IMR-90 (cell line): ENCODE data around the gene CD44. TPM values are rescaled to one million over a fixed set of nuclear protein-coding genes. Genes with fewer than 3 reads are reported as not detected.
A peak's percentile ranks its signal among the peaks of the same experiment; 100 is the strongest.

ENCODE experiments used
- ATAC-seq: fragments of 200-7000 bp; cut with Tn5 transposase; 2 replicates; pipeline ENCODE4 v1.9.1; 2020; ENCODE audit warnings: low read depth, mild to moderate bottlenecking, moderate library complexity
- BruUV-seq: library from RNA; stranded (reverse); fragments of 400-500 nt; replicated peaks from 2 replicates; lab custom pipeline; 2021; lab: Mats Ljungman, UMichigan
- CTCF ChIA-PET: fragments of 300-600 bp; formaldehyde crosslinking; extraction: SDS; loops from one replicate; lab custom pipeline; 2021; ENCODE audit warnings: antibody characterized with exemption; lab: Yijun Ruan, JAX
- POLR2A ChIA-PET: fragments of 300-600 bp; sonication (Branson Sonifier 250); formaldehyde crosslinking; loops from one replicate; lab custom pipeline; 2022; ENCODE audit warnings: antibody characterized with exemption; ENCODE audit not compliant: unreplicated experiment; lab: Charles Lee
- DNase-seq: peaks from one replicate; pipeline ENCODE4 v3.0.0; 2013
- H2AFZ ChIP-seq: replicated peaks from 2 replicates; pipeline ENCODE3; 2013; ENCODE audit warnings: low read length, mild to moderate bottlenecking; ENCODE audit not compliant: poor library complexity
- H2AK5ac ChIP-seq: 2 replicates; pipeline ENCODE4 v1.6.1; 2013; ENCODE audit warnings: low read depth, low read length, inconsistent platforms
- H2AK9ac ChIP-seq: replicated peaks from 2 replicates; pipeline ENCODE3; 2013; ENCODE audit warnings: mild to moderate bottlenecking, low read depth, low read length, moderate library complexity; ENCODE audit not compliant: poor library complexity
- H2BK120ac ChIP-seq: 2 replicates; pipeline ENCODE4 v1.6.1; 2013; ENCODE audit warnings: low read depth, low read length, inconsistent platforms
- H2BK15ac ChIP-seq: 3 replicates; pipeline ENCODE4 v1.6.1; 2013; ENCODE audit warnings: low read depth, low read length, inconsistent platforms
- H2BK20ac ChIP-seq: 2 replicates; pipeline ENCODE4 v1.6.1; 2013; ENCODE audit warnings: low read depth, mild to moderate bottlenecking, inconsistent platforms, low read length, moderate library complexity
- H2BK5ac ChIP-seq: 2 replicates; pipeline ENCODE4 v1.6.1; 2013; ENCODE audit warnings: mild to moderate bottlenecking, low read depth, low read length, inconsistent platforms; ENCODE audit not compliant: poor library complexity, severe bottlenecking
- H3K14ac ChIP-seq: replicated peaks from 2 replicates; pipeline ENCODE4 v1.6.1; 2013; ENCODE audit warnings: low read depth, low read length, inconsistent platforms
- H3K18ac ChIP-seq: 2 replicates; pipeline ENCODE4 v1.6.1; 2013; ENCODE audit warnings: low read depth, low read length, control low read depth
- H3K23ac ChIP-seq: 2 replicates; pipeline ENCODE4 v1.6.1; 2013; ENCODE audit warnings: low read depth, low read length, inconsistent platforms
- H3K27ac ChIP-seq: 2 replicates; pipeline ENCODE4 v1.5.1; 2013; ENCODE audit warnings: mild to moderate bottlenecking, control low read depth, low read length; ENCODE audit not compliant: insufficient read depth
- H3K27me3 ChIP-seq: 2 replicates; pipeline ENCODE4 v1.6.1; 2013; ENCODE audit warnings: low read length; ENCODE audit not compliant: control insufficient read depth, insufficient read depth
- H3K36me3 ChIP-seq: 2 replicates; pipeline ENCODE4 v1.6.1; 2013; ENCODE audit warnings: low read length, mixed read lengths; ENCODE audit not compliant: control insufficient read depth, insufficient read depth
- H3K4ac ChIP-seq: 2 replicates; pipeline ENCODE4 v1.6.1; 2013; ENCODE audit warnings: low read depth, low read length, inconsistent platforms
- H3K4me1 ChIP-seq: 2 replicates; pipeline ENCODE4 v1.6.1; 2013; ENCODE audit warnings: low read length, mixed read lengths; ENCODE audit not compliant: control insufficient read depth, insufficient read depth
- H3K4me2 ChIP-seq: 2 replicates; pipeline ENCODE4 v1.6.1; 2013; ENCODE audit warnings: low read depth, mild to moderate bottlenecking, control low read depth, low read length, moderate library complexity
- H3K4me3 ChIP-seq: 2 replicates; pipeline ENCODE4 v1.5.1; 2013; ENCODE audit warnings: low read depth, mild to moderate bottlenecking, control low read depth, low read length, moderate library complexity; ENCODE audit not compliant: insufficient read depth
- H3K56ac ChIP-seq: 2 replicates; pipeline ENCODE4 v1.6.1; 2013; ENCODE audit warnings: low read length, inconsistent platforms; ENCODE audit not compliant: insufficient read depth; ENCODE audit errors: extremely low read depth
- H3K79me1 ChIP-seq, 2 experiments: 2 replicates each; pipeline ENCODE4 v1.6.1; 2013; ENCODE audit warnings: low read length in 2 of 2, inconsistent platforms in 1 of 2, low read depth in 1 of 2
- H3K9ac ChIP-seq: 2 replicates; pipeline ENCODE4 v1.6.1; 2013; ENCODE audit warnings: low read depth, low read length, control low read depth
- H3K9me1 ChIP-seq: 2 replicates; pipeline ENCODE4 v1.6.1; 2013; ENCODE audit warnings: low read length, inconsistent platforms; ENCODE audit not compliant: insufficient read depth
- H3K9me3 ChIP-seq: 2 replicates; pipeline ENCODE4 v1.6.1; 2013; ENCODE audit warnings: low read length; ENCODE audit not compliant: control insufficient read depth, insufficient read depth
- H4K20me1 ChIP-seq: 2 replicates; pipeline ENCODE4 v1.6.1; 2013; ENCODE audit warnings: low read length, inconsistent platforms; ENCODE audit not compliant: insufficient read depth
- H4K5ac ChIP-seq: 2 replicates; pipeline ENCODE4 v1.6.1; 2013; ENCODE audit warnings: mild to moderate bottlenecking, low read depth, low read length, control low read depth
- H4K8ac ChIP-seq, 2 experiments: 2 replicates each; pipeline ENCODE4 v1.6.1; 2013; ENCODE audit warnings: low read depth in 2 of 2, low read length in 2 of 2, control low read depth in 1 of 2, inconsistent platforms in 1 of 2
- H4K91ac ChIP-seq: 2 replicates; pipeline ENCODE4 v1.6.1; 2013; ENCODE audit warnings: low read depth, low read length, inconsistent platforms; ENCODE audit not compliant: insufficient read depth
- BHLHE40 ChIP-seq: fragments of 150-350 bp; IDR thresholded peaks from 2 replicates; pipeline ENCODE4 v1.6.1; 2016; ENCODE audit warnings: mild to moderate bottlenecking, low read depth, low read length
- CEBPB ChIP-seq: IDR thresholded peaks from 2 replicates; pipeline ENCODE4 v1.6.1; 2012; ENCODE audit warnings: low read depth, low read length, improper control_type of control experiment
- CHD1 ChIP-seq: IDR thresholded peaks from 2 replicates; pipeline ENCODE4 v1.6.1; 2012; ENCODE audit warnings: low read depth, low read length, improper control_type of control experiment
- FOS ChIP-seq: fragments of 150-350 bp; IDR thresholded peaks from 2 replicates; pipeline ENCODE4 v1.6.1; 2016; ENCODE audit warnings: low read depth, low read length
- MAFK ChIP-seq: IDR thresholded peaks from 2 replicates; pipeline ENCODE4 v1.6.1; 2012; ENCODE audit warnings: low read depth, low read length, improper control_type of control experiment
- MAZ ChIP-seq: IDR thresholded peaks from 2 replicates; pipeline ENCODE4 v1.6.1; 2012; ENCODE audit warnings: low read depth, mild to moderate bottlenecking, low read length, improper control_type of control experiment, moderate library complexity, borderline replicate concordance
- MXI1 ChIP-seq: IDR thresholded peaks from 2 replicates; pipeline ENCODE4 v1.6.1; 2012; ENCODE audit warnings: low read depth, mild to moderate bottlenecking, low read length, moderate library complexity, borderline replicate concordance
- NFE2L2 ChIP-seq: fragments of 150-350 bp; IDR thresholded peaks from 2 replicates; pipeline ENCODE4 v1.6.1; 2016; ENCODE audit warnings: low read depth, mild to moderate bottlenecking, low read length
- POLR2A ChIP-seq: IDR thresholded peaks from 2 replicates; pipeline ENCODE4 v1.6.1; 2012; ENCODE audit warnings: mild to moderate bottlenecking, low read depth, low read length
- RAD21 ChIP-seq: IDR thresholded peaks from 2 replicates; pipeline ENCODE4 v1.6.1; 2012; ENCODE audit warnings: low read length, improper control_type of control experiment
- RCOR1 ChIP-seq: IDR thresholded peaks from 2 replicates; pipeline ENCODE4 v1.6.1; 2012; ENCODE audit warnings: mild to moderate bottlenecking, low read length, improper control_type of control experiment; ENCODE audit not compliant: insufficient replicate concordance
- RFX5 ChIP-seq: IDR thresholded peaks from 2 replicates; pipeline ENCODE4 v1.8.0; 2012; ENCODE audit warnings: low read depth, mild to moderate bottlenecking, low read length, moderate library complexity
- SMC3 ChIP-seq: fragments of 150-350 bp; IDR thresholded peaks from 2 replicates; pipeline ENCODE4 v1.6.1; 2016; ENCODE audit warnings: low read depth, mild to moderate bottlenecking, antibody characterized with exemption, low read length, moderate library complexity
- WGBS, 2 experiments: methylation state at CpG; one replicate each; pipeline versions ENCODE4 v1.1.5 to v1.1.7; 2013; ENCODE audit warnings: missing lambda C conversion rate in 2 of 2; ENCODE audit not compliant: insufficient read length in 1 of 2; ENCODE audit errors: extremely low coverage in 2 of 2; 5-methylcytosine and 5-hydroxymethylcytosine counted together
- dilution Hi-C: fragments of 300-500 bp; cut with HindIII; formaldehyde crosslinking; loops from one replicate; pipeline ENCODE4 v1.14.3; 2018; ENCODE audit warnings: low sequenced_read_pairs; ENCODE audit not compliant: unreplicated experiment
- in situ Hi-C: fragments of 300-500 bp; cut with MboI; formaldehyde crosslinking; loops from 3 replicates; pipeline ENCODE4 v1.14.3; 2019; ENCODE audit warnings: low sequenced_read_pairs, inconsistent platforms, mixed read lengths
- intact Hi-C: fragments of 100-400 bp; cut with micrococcal nuclease; formaldehyde crosslinking; loops from 2 replicates; pipeline ENCODE4 v1.10.0; 2022
- polyA plus RNA-seq, 3 experiments: library from polyadenylated mRNA; depleted of rRNA; stranded (reverse); fragments of >200 nt; gene quantifications; 2 replicates each; pipeline ENCODE4 v1.2.3, GENCODE V29; 2012; ENCODE audit warnings: low replicate concordance in 1 of 3
- total RNA-seq: library from RNA; depleted of rRNA; stranded (reverse); fragments of >200 nt; gene quantifications from 2 replicates; pipeline ENCODE4 v1.2.3, GENCODE V29; 2012
- TF ChIP-seq, protein P1 (sequence below): conservative IDR thresholded peaks from 2 replicates; pipeline ENCODE4 v1.5.1; 2012; ENCODE audit warnings: mild to moderate bottlenecking, low read depth, low read length, improper control_type of control experiment
- TF ChIP-seq, protein P2 (sequence below): fragments of 150-350 bp; IDR thresholded peaks from 2 replicates; pipeline ENCODE4 v1.6.1; 2016; ENCODE audit warnings: low read depth, mild to moderate bottlenecking, low read length, moderate library complexity, borderline replicate concordance

CD44 gene
- total and polyA plus RNA-seq, 2 of the 4 experiments (the other 2 are of a cell fraction) = 357 to 947 TPM

- Histone ChIP-seq H3K4me1 (peaks cover 41% of the 10 kb centered on the region), H3K79me1 (peaks cover 20 to 77% of the 10 kb centered on the region in 2 experiments), H2AFZ (no peak overlapping the region), H3K18ac (peak overlapping the region; percentile 36; the same call in 1 of the 2 replicates), H2BK20ac (peak overlapping the region; percentile 41), H3K4ac (peak overlapping the region; percentile 73), H3K36me3 (peaks cover 42% of the 10 kb centered on the region), H3K4me2 (peak overlapping the region; percentile 50; the same call in 1 of the 2 replicates), H3K9me3 (no peaks in the 10 kb centered on the region), H3K27me3 (no peaks in the 10 kb centered on the region), H3K23ac (peak overlapping the region; percentile 74; the same call in 1 of the 2 replicates), H2AK5ac (no peak overlapping the region), H4K5ac (peak overlapping the region; percentile 62; the same call in 1 of the 2 replicates), H3K27ac (peak overlapping the region; percentile 28; the same call in 1 of the 2 replicates), H2BK120ac (peak overlapping the region; percentile 68; the same call in 1 of the 2 replicates), H3K9ac (no peak overlapping the region; the same call in 1 of the 2 replicates), H3K9me1 (peaks cover 45% of the 10 kb centered on the region), H3K4me3 (no peak overlapping the region), H4K20me1 (peaks cover 88% of the 10 kb centered on the region), H3K14ac (peak overlapping the region; percentile 54; the same call in 1 of the 2 replicates), H4K91ac (peak overlapping the region; percentile 12; the same call in 1 of the 2 replicates), H4K8ac (peak overlapping the region in 1 of 2 experiments; percentile 78; a peak in 3 of 4 replicates), H2BK15ac (no peak overlapping the region), H3K56ac (peak overlapping the region; percentile 15; the same call in 1 of the 2 replicates), H2BK5ac (peak overlapping the region; percentile 92), H2AK9ac (no peak overlapping the region)
- WGBS, 2 experiments = no CpG with 5 or more reads among the region's 3 CpGs
- peak; percentile 66 for ATAC-seq
- BruUV-seq = no TSS peak
- dilution Hi-C loops = no loop called here
- ChIA-PET CTCF (interaction anchor here (0.6 kb wide), 2 partner anchors 114 to 682 kb away, joined by 3 to 7 read pairs; no protein-coding TSS in a partner anchor), POLR2A (interaction anchor here (1.0 kb wide), 1 partner anchor 30 kb away, joined by 5 read pairs; no protein-coding TSS in a partner anchor)
- peak; percentile 90 for DNase-seq
- in situ Hi-C loops = loop anchor here (25.0 kb wide), 1 partner anchor 587 kb away; no protein-coding TSS in a partner anchor
- intact Hi-C loops = loop anchor here (5.0 kb wide), 1 partner anchor 247 kb away; no protein-coding TSS in a partner anchor
- TF ChIP-seq RAD21 (no peak), POLR2A (0 out of 2 replicates have a peak, but pooled peaks have one; percentile 20), MXI1 (no peak), MAZ (no peak), MAFK (no peak), SMC3 (no peak), RCOR1 (no peak), FOS (peak; percentile 68; the same call in 1 of the 2 replicates), BHLHE40 (no peak), CEBPB (peak; percentile 22; the same call in 1 of the 2 replicates), RFX5 (peak; percentile 55; the same call in 1 of the 2 replicates), CHD1 (no peak), NFE2L2 (peak; percentile 35; the same call in 1 of the 2 replicates)
- TF ChIP-seq, protein P1, sequence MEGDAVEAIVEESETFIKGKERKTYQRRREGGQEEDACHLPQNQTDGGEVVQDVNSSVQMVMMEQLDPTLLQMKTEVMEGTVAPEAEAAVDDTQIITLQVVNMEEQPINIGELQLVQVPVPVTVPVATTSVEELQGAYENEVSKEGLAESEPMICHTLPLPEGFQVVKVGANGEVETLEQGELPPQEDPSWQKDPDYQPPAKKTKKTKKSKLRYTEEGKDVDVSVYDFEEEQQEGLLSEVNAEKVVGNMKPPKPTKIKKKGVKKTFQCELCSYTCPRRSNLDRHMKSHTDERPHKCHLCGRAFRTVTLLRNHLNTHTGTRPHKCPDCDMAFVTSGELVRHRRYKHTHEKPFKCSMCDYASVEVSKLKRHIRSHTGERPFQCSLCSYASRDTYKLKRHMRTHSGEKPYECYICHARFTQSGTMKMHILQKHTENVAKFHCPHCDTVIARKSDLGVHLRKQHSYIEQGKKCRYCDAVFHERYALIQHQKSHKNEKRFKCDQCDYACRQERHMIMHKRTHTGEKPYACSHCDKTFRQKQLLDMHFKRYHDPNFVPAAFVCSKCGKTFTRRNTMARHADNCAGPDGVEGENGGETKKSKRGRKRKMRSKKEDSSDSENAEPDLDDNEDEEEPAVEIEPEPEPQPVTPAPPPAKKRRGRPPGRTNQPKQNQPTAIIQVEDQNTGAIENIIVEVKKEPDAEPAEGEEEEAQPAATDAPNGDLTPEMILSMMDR = no peak
- TF ChIP-seq, protein P2, sequence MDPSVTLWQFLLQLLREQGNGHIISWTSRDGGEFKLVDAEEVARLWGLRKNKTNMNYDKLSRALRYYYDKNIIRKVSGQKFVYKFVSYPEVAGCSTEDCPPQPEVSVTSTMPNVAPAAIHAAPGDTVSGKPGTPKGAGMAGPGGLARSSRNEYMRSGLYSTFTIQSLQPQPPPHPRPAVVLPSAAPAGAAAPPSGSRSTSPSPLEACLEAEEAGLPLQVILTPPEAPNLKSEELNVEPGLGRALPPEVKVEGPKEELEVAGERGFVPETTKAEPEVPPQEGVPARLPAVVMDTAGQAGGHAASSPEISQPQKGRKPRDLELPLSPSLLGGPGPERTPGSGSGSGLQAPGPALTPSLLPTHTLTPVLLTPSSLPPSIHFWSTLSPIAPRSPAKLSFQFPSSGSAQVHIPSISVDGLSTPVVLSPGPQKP = no peak
These were observed 35.7 kb downstream of the CD44 start for GRCh38 chr11:35174666-35175065.
